Putamen (tissue), 1 donor: ENCODE measurements around the gene LSM3.

Experiments used
- DNase-seq: peaks from one replicate; pipeline ENCODE4 v3.0.0-alpha.2; 2016; ENCODE audit warnings: low spot score

LSM3 gene

GRCh38 chr3:14242490-14243311 lies 64.1 kb downstream of the LSM3 start:
- DNase-seq: no peak

- no peak for DNase-seq
These were observed 65.2 kb downstream of the LSM3 start for GRCh38 chr3:14243782-14244181.

- no peak for DNase-seq
These were observed 66.1 kb downstream of the LSM3 start for GRCh38 chr3:14244521-14245247.

GRCh38 chr3:14245248-14245639 lies 66.6 kb downstream of the LSM3 start:
- no peak for DNase-seq

GRCh38 chr3:14245822-14246221 lies 67.2 kb downstream of the LSM3 start:
- no peak for DNase-seq

- DNase-seq: no peak
These were observed 67.8 kb downstream of the LSM3 start for GRCh38 chr3:14246414-14246813.

GRCh38 chr3:14248477-14248848 lies 69.8 kb downstream of the LSM3 start:
- no peak for DNase-seq

- peak; percentile 66 for DNase-seq
These were observed 70.4 kb downstream of the LSM3 start for GRCh38 chr3:14248849-14249523.
